Measurements from ENCODE around the gene FBXO17. TPM values are rescaled to one million over a fixed set of nuclear protein-coding genes. Genes with fewer than 3 reads are reported as not detected.

The FBXO17 gene
- total and polyA plus RNA-seq, 2 of the 13 experiments (the other 11 are each of a cell fraction or from before 2014, with no cell fraction given), result 22.1 to 58.7 TPM

DNA sequence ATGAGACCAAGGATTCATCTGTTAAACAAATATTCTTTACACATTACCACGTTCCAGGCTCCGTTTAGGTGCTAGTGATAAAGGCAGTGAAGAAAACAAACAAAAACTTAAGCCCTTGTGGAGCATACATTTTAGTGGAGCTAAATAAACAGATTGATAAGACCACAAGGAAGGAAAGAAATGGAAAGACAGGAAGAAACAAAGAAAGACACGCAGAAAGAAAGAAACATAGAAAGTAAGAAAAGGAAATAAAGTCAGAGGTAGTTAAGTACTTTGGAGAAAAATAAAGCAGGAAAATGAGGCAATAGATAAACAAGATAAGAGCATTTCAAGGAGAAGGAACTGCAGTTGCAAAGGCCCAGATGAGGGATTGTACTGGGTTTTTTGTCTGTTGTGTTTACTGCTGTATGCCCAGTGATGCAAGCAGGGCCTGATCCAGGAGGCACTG lies 74.8 kb downstream of the FBXO17 start:
- FAIRE-seq, result no peak
- Histone ChIP-seq H3K9me3 (ENCODE audit: low read length) (no peaks in the 10 kb centered on the region), H3K79me2 (ENCODE audit: insufficient read depth, low read length) (peaks cover 1% of the 10 kb centered on the region), H3K27ac (ENCODE audit: extremely low read length, insufficient read depth, low read length) (peak overlapping the region; percentile 73), H3K4me2 (ENCODE audit: low read depth, low read length) (peak overlapping the region; percentile 79), H4K20me1 (ENCODE audit: insufficient read depth, low read length) (no peaks in the 10 kb centered on the region), H2AFZ (ENCODE audit: low read length) (no peak overlapping the region), H3K4me1 (ENCODE audit: insufficient read depth, low read length) (peaks cover 37% of the 10 kb centered on the region), H3K4me3 (replicated peaks in 1 of 3; ENCODE audit: insufficient read depth in 1 of 3, low read depth in 2 of 3, low read length in 3 of 3) (peak overlapping the region; percentile 73 to 87 (median 83); a peak in 5 of 6 replicates), H3K27me3 (ENCODE audit: control insufficient read depth in 1 of 2, insufficient read depth in 2 of 2, low read length in 2 of 2) (no peaks in the 10 kb centered on the region; a peak in 1 of 5 replicates), H3K9ac (ENCODE audit: insufficient read depth, low read depth, low read length) (peak overlapping the region; percentile 72), H3K36me3 (replicated peaks in 1 of 2; ENCODE audit: control insufficient read depth in 1 of 2, insufficient read depth in 2 of 2, low read length in 2 of 2) (peaks cover 4 to 12% of the 10 kb centered on the region in 2 experiments; a peak in 3 of 5 replicates)
- WGBS (ENCODE audit: low lambda C conversion rate), result 0% methylated on average over 3 of the region's 3 CpGs
- POLR2A ChIA-PET, result interaction anchor here (1.1 to 2.5 kb wide), 13 partner anchors 22 to 282 kb away, joined by 3 to 24 read pairs (median 5); partner anchors contain the start of genes ACTN4, ECH1, EIF3K and FBXO17
- BruUV-seq (replicated peaks), result no TSS peak
- DNase-seq (ENCODE audit: low spot score), result no peak
- CTCF ChIA-PET (ENCODE audit: low intra/inter-chr PET ratio, low total read pairs), result no interaction called here
- intact Hi-C loops (cut with micrococcal nuclease; ENCODE audit: unreplicated experiment), result no loop called here
- peak; percentile 19; the same call in 1 of the 2 replicates for TF ChIP-seq GATAD2A (CRISPR knock-in tag; IDR thresholded peaks at IDR 0.05)
- TF ChIP-seq CEBPB (IDR thresholded peaks at IDR 0.05; ENCODE audit: borderline replicate concordance, low read depth, low read length), result peak; percentile 13; the same call in 1 of the 2 replicates
- TF ChIP-seq KDM6A (CRISPR knock-in tag; IDR thresholded peaks at IDR 0.05; ENCODE audit: low read depth), result no peak
- peak; percentile 4; the same call in 1 of the 2 replicates for TF ChIP-seq ZNF331 (CRISPR knock-in tag; IDR thresholded peaks at IDR 0.05)
- TF ChIP-seq BHLHE40 (IDR thresholded peaks at IDR 0.05; ENCODE audit: low read length), result no peak
- in situ Hi-C loops (cut with HindIII; ENCODE audit: extremely low pct_ligation_motif_present, low pct_unique_long_range_greater_than_20kb), result loop anchor here (25.0 kb wide), 1 partner anchor 163 kb away; the partner anchor contains the start of gene CAPN12
- ATAC-seq, result no peak

DNA sequence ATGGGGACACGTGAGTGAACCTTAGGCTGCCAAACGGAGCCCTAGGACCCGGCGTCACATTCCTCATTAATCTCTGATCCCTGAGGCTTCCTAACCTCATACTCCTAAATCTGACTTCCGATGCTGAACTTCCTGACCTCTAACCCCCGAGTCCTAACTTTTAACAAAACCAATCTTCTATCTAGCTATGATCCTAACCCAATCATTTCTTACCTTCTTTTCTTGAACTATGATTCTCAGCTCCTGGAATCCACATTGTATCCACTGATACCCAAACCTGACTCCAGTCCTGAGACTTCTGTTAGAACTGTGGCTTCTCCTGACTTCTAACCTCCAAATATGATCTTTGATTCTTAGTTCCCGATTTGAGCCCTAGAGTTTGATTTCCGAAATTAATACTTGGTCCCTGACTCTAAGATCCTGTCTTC lies 75.3 kb downstream of the FBXO17 start:
- CTCF ChIA-PET (ENCODE audit: low intra/inter-chr PET ratio, low total read pairs), result no interaction called here
- ATAC-seq, result no peak
- TF ChIP-seq NFE2 (CRISPR knock-in tag; IDR thresholded peaks at IDR 0.05) (no peak), ZNF331 (CRISPR knock-in tag; IDR thresholded peaks at IDR 0.05) (0 out of 2 replicates have a peak, but pooled peaks have one; percentile 3), POLR2A (IDR thresholded peaks at IDR 0.05; ENCODE audit: insufficient read depth in 1 of 2, low read depth in 2 of 2, low read length in 2 of 2) (peak in 1 of 2 experiments; percentile 61; a peak in 1 of 4 replicates), SOX13 (IDR thresholded peaks at IDR 0.05) (no peak), SOX13 (CRISPR knock-in tag; conservative IDR thresholded peaks at IDR 0.05 in 1 of 2, IDR thresholded peaks at IDR 0.05 in 1 of 2) (0 out of 4 replicates have a peak, but pooled peaks of 1 of the 2 experiments have one; percentile 2), SALL1 (CRISPR knock-in tag; IDR thresholded peaks at IDR 0.05) (no peak), HMGXB3 (CRISPR knock-in tag; IDR thresholded peaks at IDR 0.05; ENCODE audit: borderline replicate concordance) (0 out of 2 replicates have a peak, but pooled peaks have one; percentile 7), SP4 (CRISPR knock-in tag; IDR thresholded peaks at IDR 0.05) (no peak)
- TF ChIP-seq, protein P1, sequence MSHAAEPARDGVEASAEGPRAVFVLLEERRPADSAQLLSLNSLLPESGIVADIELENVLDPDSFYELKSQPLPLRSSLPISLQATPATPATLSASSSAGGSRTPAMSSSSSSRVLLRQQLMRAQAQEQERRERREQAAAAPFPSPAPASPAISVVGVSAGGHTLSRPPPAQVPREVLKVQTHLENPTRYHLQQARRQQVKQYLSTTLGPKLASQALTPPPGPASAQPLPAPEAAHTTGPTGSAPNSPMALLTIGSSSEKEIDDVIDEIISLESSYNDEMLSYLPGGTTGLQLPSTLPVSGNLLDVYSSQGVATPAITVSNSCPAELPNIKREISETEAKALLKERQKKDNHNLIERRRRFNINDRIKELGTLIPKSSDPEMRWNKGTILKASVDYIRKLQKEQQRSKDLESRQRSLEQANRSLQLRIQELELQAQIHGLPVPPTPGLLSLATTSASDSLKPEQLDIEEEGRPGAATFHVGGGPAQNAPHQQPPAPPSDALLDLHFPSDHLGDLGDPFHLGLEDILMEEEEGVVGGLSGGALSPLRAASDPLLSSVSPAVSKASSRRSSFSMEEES (CRISPR knock-in tag; IDR thresholded peaks at IDR 0.05), result no peak

More for the DNA sequence above, 75.3 kb downstream of the FBXO17 start:
- Histone ChIP-seq H3K79me2 (ENCODE audit: insufficient read depth, low read length) (peaks cover 1% of the 10 kb centered on the region), H3K36me3 (replicated peaks in 1 of 2; ENCODE audit: control insufficient read depth in 1 of 2, insufficient read depth in 2 of 2, low read length in 2 of 2) (peaks cover 2 to 6% of the 10 kb centered on the region in 2 experiments; a peak in 3 of 5 replicates), H3K4me2 (ENCODE audit: low read depth, low read length) (peak overlapping the region; percentile 79), H2AFZ (ENCODE audit: low read length) (no peak overlapping the region), H3K27ac (ENCODE audit: extremely low read length, insufficient read depth, low read length) (peak overlapping the region; percentile 73), H4K20me1 (ENCODE audit: insufficient read depth, low read length) (no peaks in the 10 kb centered on the region), H3K27me3 (ENCODE audit: control insufficient read depth in 1 of 2, insufficient read depth in 2 of 2, low read length in 2 of 2) (no peaks in the 10 kb centered on the region; a peak in 1 of 5 replicates), H3K9me3 (ENCODE audit: low read length) (no peaks in the 10 kb centered on the region), H3K9ac (ENCODE audit: insufficient read depth, low read depth, low read length) (peak overlapping the region; percentile 72), H3K4me3 (replicated peaks in 1 of 3; ENCODE audit: insufficient read depth in 1 of 3, low read depth in 2 of 3, low read length in 3 of 3) (peak overlapping the region; percentile 73 to 87 (median 83)), H3K4me1 (ENCODE audit: insufficient read depth, low read length) (peaks cover 37% of the 10 kb centered on the region)
- 1% methylated on average over 8 of the region's 8 CpGs for whole genome bisulfite sequencing (ENCODE audit: low lambda C conversion rate)
- in situ Hi-C loops (cut with HindIII; ENCODE audit: extremely low pct_ligation_motif_present, low pct_unique_long_range_greater_than_20kb) (loop anchor here (25.0 kb wide), 1 partner anchor 163 kb away; the partner anchor contains the start of gene CAPN12), intact Hi-C loops (cut with micrococcal nuclease; ENCODE audit: unreplicated experiment) (no loop called here)
- DNase-seq (ENCODE audit: low spot score) (no peak), FAIRE-seq (peak; percentile 23)
- TSS peak; percentile 89 for BruUV-seq (replicated peaks)
- POLR2A ChIA-PET, result interaction anchor here (0.7 to 2.5 kb wide), 17 partner anchors 17 to 281 kb away, joined by 3 to 24 read pairs (median 4); partner anchors contain the start of genes ACTN4, ECH1, EIF3K and FBXO17
